Measurements from ENCODE around the gene DYSF. TPM values are rescaled to one million over a fixed set of nuclear protein-coding genes. Genes with fewer than 3 reads are reported as not detected.

DYSF gene
- total RNA-seq, 4 donors from 2014 or later = 3.7 to 18.7 (median 10.6) TPM

- intact Hi-C loops (cut with DNase I; ENCODE audit: low total_unique reads) = no loop called here
- no peaks in the 10 kb centered on the region for H3K36me3 ChIP-seq
- 20 to 74% methylated on average over 2 to 21 of the region's 21 CpGs for WGBS, 2 donors (ENCODE audit: low coverage in 1 of 2)
- TF ChIP-seq, protein P1, sequence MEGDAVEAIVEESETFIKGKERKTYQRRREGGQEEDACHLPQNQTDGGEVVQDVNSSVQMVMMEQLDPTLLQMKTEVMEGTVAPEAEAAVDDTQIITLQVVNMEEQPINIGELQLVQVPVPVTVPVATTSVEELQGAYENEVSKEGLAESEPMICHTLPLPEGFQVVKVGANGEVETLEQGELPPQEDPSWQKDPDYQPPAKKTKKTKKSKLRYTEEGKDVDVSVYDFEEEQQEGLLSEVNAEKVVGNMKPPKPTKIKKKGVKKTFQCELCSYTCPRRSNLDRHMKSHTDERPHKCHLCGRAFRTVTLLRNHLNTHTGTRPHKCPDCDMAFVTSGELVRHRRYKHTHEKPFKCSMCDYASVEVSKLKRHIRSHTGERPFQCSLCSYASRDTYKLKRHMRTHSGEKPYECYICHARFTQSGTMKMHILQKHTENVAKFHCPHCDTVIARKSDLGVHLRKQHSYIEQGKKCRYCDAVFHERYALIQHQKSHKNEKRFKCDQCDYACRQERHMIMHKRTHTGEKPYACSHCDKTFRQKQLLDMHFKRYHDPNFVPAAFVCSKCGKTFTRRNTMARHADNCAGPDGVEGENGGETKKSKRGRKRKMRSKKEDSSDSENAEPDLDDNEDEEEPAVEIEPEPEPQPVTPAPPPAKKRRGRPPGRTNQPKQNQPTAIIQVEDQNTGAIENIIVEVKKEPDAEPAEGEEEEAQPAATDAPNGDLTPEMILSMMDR (IDR thresholded peaks at IDR 0.05) = no peak
- TF ChIP-seq POLR2AphosphoS5 (IDR thresholded peaks at IDR 0.05) = no peak
- TF ChIP-seq POLR2A (IDR thresholded peaks at IDR 0.05) = no peak
- TF ChIP-seq EP300 (IDR thresholded peaks at IDR 0.05; ENCODE audit: low read depth) = no peak
- in situ Hi-C loops (cut with MboI; ENCODE audit: low pct_ligation_motif_present in 1 of 4, low pct_unique_long_range_greater_than_20kb in 1 of 4, low sequenced_read_pairs in 3 of 4) = no loop called here
- H3K27ac ChIP-seq = peak overlapping the region in 1 of 4 donors; percentile 56
- peaks cover 5 to 11% (median 9%) of the 10 kb centered on the region in 4 donors for H3K4me1 ChIP-seq
- no peaks in the 10 kb centered on the region for H3K27me3 ChIP-seq
- H3K4me3 ChIP-seq = no peak overlapping the region
- no peaks in the 10 kb centered on the region for H3K9me3 ChIP-seq
- DNase-seq = peak; percentile 19
Observed at GRCh38 chr2:71700658-71701397, 247.5 kb downstream of the DYSF start.

GRCh38 chr2:71702071-71702970 lies 249.0 kb downstream of the DYSF start:
- no peaks in the 10 kb centered on the region for H3K9me3 ChIP-seq
- intact Hi-C loops (cut with DNase I; ENCODE audit: low total_unique reads) (no loop called here), in situ Hi-C loops (cut with MboI; ENCODE audit: low pct_ligation_motif_present in 1 of 4, low pct_unique_long_range_greater_than_20kb in 1 of 4, low sequenced_read_pairs in 3 of 4) (no loop called here)
- no peaks in the 10 kb centered on the region for H3K27me3 ChIP-seq
- no peaks in the 10 kb centered on the region for H3K36me3 ChIP-seq
- no peak overlapping the region for H3K4me3 ChIP-seq
- H3K4me1 ChIP-seq = peaks cover 5 to 11% (median 9%) of the 10 kb centered on the region in 4 donors
- TF ChIP-seq POLR2A (IDR thresholded peaks at IDR 0.05) = no peak
- TF ChIP-seq, protein P1 (IDR thresholded peaks at IDR 0.05) = no peak
- TF ChIP-seq POLR2AphosphoS5 (IDR thresholded peaks at IDR 0.05) = no peak
- no peak overlapping the region for H3K27ac ChIP-seq
- no peak for DNase-seq
- 88% methylated on average over 14 of the region's 15 CpGs; no CpG with 5 or more reads in 1 of the 2 donors for WGBS, 2 donors (ENCODE audit: low coverage in 1 of 2)

- TF ChIP-seq POLR2A (IDR thresholded peaks at IDR 0.05) = no peak
- no peak for TF ChIP-seq EP300 (IDR thresholded peaks at IDR 0.05; ENCODE audit: low read depth)
- 74% methylated on average over 13 of the region's 13 CpGs; no CpG with 5 or more reads in 1 of the 2 donors for WGBS, 2 donors (ENCODE audit: low coverage in 1 of 2)
- in situ Hi-C loops (cut with MboI; ENCODE audit: low pct_ligation_motif_present in 1 of 4, low pct_unique_long_range_greater_than_20kb in 1 of 4, low sequenced_read_pairs in 3 of 4) (no loop called here), intact Hi-C loops (cut with DNase I; ENCODE audit: low total_unique reads) (no loop called here)
- no peak overlapping the region for H3K4me3 ChIP-seq
- H3K4me1 ChIP-seq = peaks cover 5 to 11% (median 9%) of the 10 kb centered on the region in 4 donors
- no peaks in the 10 kb centered on the region for H3K9me3 ChIP-seq
- H3K27me3 ChIP-seq = no peaks in the 10 kb centered on the region
- DNase-seq = no peak
- no peak overlapping the region for H3K27ac ChIP-seq
- no peaks in the 10 kb centered on the region for H3K36me3 ChIP-seq
Observed at GRCh38 chr2:71702971-71703898, 249.9 kb downstream of the DYSF start.

DNA sequence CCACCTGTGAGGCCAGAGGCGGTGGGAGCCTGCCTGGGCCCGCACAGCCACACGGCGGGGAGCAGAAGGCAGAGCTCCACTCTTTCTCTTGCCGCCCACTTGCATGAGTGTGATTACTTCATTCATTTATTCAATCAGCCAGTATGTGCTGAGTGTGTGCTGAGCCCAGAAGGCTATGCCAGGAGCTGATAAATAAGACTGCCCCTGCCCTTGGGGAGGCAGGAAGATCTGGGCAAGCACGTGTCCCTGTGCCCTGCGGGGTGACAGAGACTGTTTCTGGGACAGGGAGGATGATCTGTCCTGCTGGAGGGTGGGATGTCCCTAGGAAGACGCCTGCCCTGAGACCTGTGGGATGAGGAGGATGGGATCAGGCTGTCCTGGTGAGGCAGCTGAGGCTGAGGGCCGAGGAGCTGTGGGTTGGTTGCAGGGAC lies 250.8 kb downstream of the DYSF start:
- in situ Hi-C loops (cut with MboI; ENCODE audit: low pct_ligation_motif_present in 1 of 4, low pct_unique_long_range_greater_than_20kb in 1 of 4, low sequenced_read_pairs in 3 of 4) (no loop called here), intact Hi-C loops (cut with DNase I; ENCODE audit: low total_unique reads) (no loop called here)
- Histone ChIP-seq H3K36me3 (no peaks in the 10 kb centered on the region), H3K4me3 (no peak overlapping the region), H3K27ac (no peak overlapping the region), H3K9me3 (no peaks in the 10 kb centered on the region), H3K27me3 (no peaks in the 10 kb centered on the region), H3K4me1 (peaks cover 5 to 11% (median 9%) of the 10 kb centered on the region in 4 donors)
- WGBS, 2 donors (ENCODE audit: low coverage in 1 of 2) = 79% methylated on average over 9 of the region's 9 CpGs; no CpG with 5 or more reads in 1 of the 2 donors
- TF ChIP-seq POLR2A (IDR thresholded peaks at IDR 0.05) = no peak
- TF ChIP-seq EP300 (IDR thresholded peaks at IDR 0.05; ENCODE audit: low read depth) = no peak
- TF ChIP-seq, protein P1 (IDR thresholded peaks at IDR 0.05) = no peak
- TF ChIP-seq POLR2AphosphoS5 (IDR thresholded peaks at IDR 0.05) = no peak
- no peak for DNase-seq

Measured in transverse colon (tissue), 4 donors.